ENCODE measurements around the gene ESRRA. TPM values are rescaled to one million over a fixed set of nuclear protein-coding genes. Genes with fewer than 3 reads are reported as not detected.

The ESRRA gene
- total RNA-seq, 5 donors from 2014 or later (not counting 1 experiment from before 2014, with no cell fraction given) = 20.2 to 43.1 (median 39.7) TPM

- Histone ChIP-seq H3K4me3 (ENCODE audit: control insufficient read depth in 1 of 2, extremely low read depth in 1 of 2, low read length in 1 of 2) (no peak overlapping the region), H3K4me1 (ENCODE audit: control insufficient read depth in 1 of 2, extremely low read depth in 1 of 2, insufficient read depth in 2 of 2, low read length in 2 of 2) (peaks cover 0 to 7% of the 10 kb centered on the region in 2 experiments), H3K27ac (ENCODE audit: low read length) (no peak overlapping the region), H3K36me3 (ENCODE audit: control insufficient read depth in 2 of 2, extremely low read depth in 1 of 2, insufficient read depth in 1 of 2, low read length in 1 of 2) (peaks cover 2 to 6% of the 10 kb centered on the region in 2 donors), H3K27me3 (replicated peaks in 1 of 2; ENCODE audit: control insufficient read depth in 2 of 2, extremely low read depth in 1 of 2, insufficient read depth in 2 of 2, low read length in 1 of 2) (no peaks in the 10 kb centered on the region), H3K9me3 (no peaks in the 10 kb centered on the region)
- POLR2A ChIA-PET = no interaction called here
- WGBS (ENCODE audit: insufficient coverage) = 96% methylated on average over 13 of the region's 18 CpGs
- ATAC-seq (replicated peaks in 1 of 4) (peak in 1 of 4 experiments; percentile 4), DNase-seq (no peak)
- H3K4me1 Mint-ChIP-seq = peaks cover 0 to 9% (median 0%) of the 10 kb centered on the region in 3 donors
- H3K27me3 Mint-ChIP-seq = no peaks in the 10 kb centered on the region
- H3K36me3 Mint-ChIP-seq = peaks cover 14% of the 10 kb centered on the region
- H3K4me3 Mint-ChIP-seq = no peak overlapping the region
- H3K9me3 Mint-ChIP-seq = no peaks in the 10 kb centered on the region
- H3K27ac Mint-ChIP-seq = no peak overlapping the region
- CTCF ChIA-PET = no interaction called here
Measured at GRCh38 chr11:64261556-64262080, 43.7 kb upstream of the ESRRA start.

- no peaks in the 10 kb centered on the region for H3K9me3 Mint-ChIP-seq
- H3K27me3 ChIP-seq (replicated peaks in 1 of 2; ENCODE audit: control insufficient read depth in 2 of 2, extremely low read depth in 1 of 2, insufficient read depth in 2 of 2, low read length in 1 of 2) = no peaks in the 10 kb centered on the region
- no peaks in the 10 kb centered on the region for H3K27me3 Mint-ChIP-seq
- peaks cover 0 to 9% (median 0%) of the 10 kb centered on the region in 3 donors for H3K4me1 Mint-ChIP-seq
- H3K4me3 Mint-ChIP-seq = no peak overlapping the region
- peaks cover 0 to 7% of the 10 kb centered on the region in 2 experiments for H3K4me1 ChIP-seq (ENCODE audit: control insufficient read depth in 1 of 2, extremely low read depth in 1 of 2, insufficient read depth in 2 of 2, low read length in 2 of 2)
- no peak overlapping the region for H3K27ac Mint-ChIP-seq
- ATAC-seq (replicated peaks in 1 of 4) (no peak), DNase-seq (no peak)
- H3K4me3 ChIP-seq (ENCODE audit: control insufficient read depth in 1 of 2, extremely low read depth in 1 of 2, low read length in 1 of 2) = no peak overlapping the region
- CTCF ChIA-PET = no interaction called here
- peaks cover 0 to 6% of the 10 kb centered on the region in 2 donors for H3K36me3 ChIP-seq (ENCODE audit: control insufficient read depth in 2 of 2, extremely low read depth in 1 of 2, insufficient read depth in 1 of 2, low read length in 1 of 2)
- peaks cover 14% of the 10 kb centered on the region for H3K36me3 Mint-ChIP-seq
- H3K9me3 ChIP-seq = no peaks in the 10 kb centered on the region
- WGBS (ENCODE audit: insufficient coverage) = 92% methylated on average over 41 of the region's 42 CpGs
- no peak overlapping the region for H3K27ac ChIP-seq (ENCODE audit: low read length)
- POLR2A ChIA-PET = no interaction called here
Measured at GRCh38 chr11:64262271-64263002, 42.9 kb upstream of the ESRRA start.

DNA sequence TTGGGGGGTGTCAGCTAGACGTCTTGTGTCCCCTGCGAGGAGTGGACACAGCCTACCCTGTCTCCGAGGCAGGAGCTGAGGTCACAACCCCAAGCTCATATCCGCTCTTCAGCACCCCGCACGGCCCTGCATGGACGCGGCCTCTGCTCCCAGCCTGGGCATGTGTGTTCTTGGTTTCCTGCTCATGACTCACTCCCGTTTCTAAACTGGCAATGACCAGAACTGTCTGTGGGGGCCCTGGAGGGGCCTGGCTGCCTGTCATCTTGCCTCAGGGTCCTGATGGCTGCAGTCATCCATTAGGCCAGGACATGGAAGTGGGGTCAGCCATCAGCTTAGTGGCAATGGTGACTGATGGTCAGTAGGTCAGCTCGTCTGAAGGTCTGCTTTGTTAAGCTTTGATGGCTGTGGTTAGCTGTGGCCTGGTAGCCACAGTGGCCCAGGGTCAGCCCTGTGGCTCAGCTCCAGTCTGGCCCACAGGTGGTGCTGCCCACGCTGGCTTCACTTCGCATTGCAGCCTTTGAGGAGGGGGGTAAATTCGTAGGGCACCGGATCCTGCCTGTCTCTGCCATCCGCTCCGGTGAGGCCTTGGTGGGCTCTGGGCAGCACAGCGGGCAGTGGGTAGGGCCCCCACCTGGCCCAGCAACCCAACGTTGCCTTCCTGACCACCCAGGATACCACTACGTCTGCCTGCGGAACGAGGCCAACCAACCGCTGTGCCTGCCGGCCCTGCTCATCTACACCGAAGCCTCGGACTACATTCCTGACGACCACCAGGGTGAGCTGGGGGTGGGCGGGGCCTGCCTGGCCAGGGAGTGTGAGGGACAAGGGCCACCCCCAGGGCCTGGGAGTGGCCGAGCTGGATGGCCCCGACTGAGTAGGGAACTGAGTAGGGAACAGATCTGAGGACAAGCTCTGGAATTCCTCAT, 42.0 kb upstream of the ESRRA start:
- Histone ChIP-seq H3K27me3 (replicated peaks in 1 of 2; ENCODE audit: control insufficient read depth in 2 of 2, extremely low read depth in 1 of 2, insufficient read depth in 2 of 2, low read length in 1 of 2) (no peaks in the 10 kb centered on the region), H3K9me3 (no peaks in the 10 kb centered on the region), H3K4me3 (ENCODE audit: control insufficient read depth in 1 of 2, extremely low read depth in 1 of 2, low read length in 1 of 2) (no peak overlapping the region), H3K36me3 (ENCODE audit: control insufficient read depth in 2 of 2, extremely low read depth in 1 of 2, insufficient read depth in 1 of 2, low read length in 1 of 2) (peaks cover 0 to 6% of the 10 kb centered on the region in 2 donors), H3K4me1 (ENCODE audit: control insufficient read depth in 1 of 2, extremely low read depth in 1 of 2, insufficient read depth in 2 of 2, low read length in 2 of 2) (peaks cover 0 to 15% of the 10 kb centered on the region in 2 experiments), H3K27ac (ENCODE audit: low read length) (no peak overlapping the region)
- POLR2A ChIA-PET = interaction anchor here in 1 of 2 donors (0.5 kb wide), 1 partner anchor 18 kb away, joined by 11 read pairs; no protein-coding TSS in a partner anchor
- H3K27me3 Mint-ChIP-seq = no peaks in the 10 kb centered on the region
- no peaks in the 10 kb centered on the region for H3K9me3 Mint-ChIP-seq
- H3K4me1 Mint-ChIP-seq = peaks cover 5 to 14% (median 7%) of the 10 kb centered on the region in 3 donors
- no peak overlapping the region for H3K4me3 Mint-ChIP-seq
- no peak overlapping the region for H3K27ac Mint-ChIP-seq
- DNase-seq (no peak), ATAC-seq (replicated peaks in 1 of 4) (no peak)
- WGBS (ENCODE audit: insufficient coverage) = 88% methylated on average over 24 of the region's 29 CpGs
- H3K36me3 Mint-ChIP-seq = peaks cover 11% of the 10 kb centered on the region
- CTCF ChIA-PET = no interaction called here

- no peaks in the 10 kb centered on the region for H3K9me3 ChIP-seq
- no peaks in the 10 kb centered on the region for H3K9me3 Mint-ChIP-seq
- no peak overlapping the region for H3K27ac Mint-ChIP-seq
- peaks cover 0 to 1% of the 10 kb centered on the region in 2 donors for H3K36me3 ChIP-seq (ENCODE audit: control insufficient read depth in 2 of 2, extremely low read depth in 1 of 2, insufficient read depth in 1 of 2, low read length in 1 of 2)
- WGBS (ENCODE audit: insufficient coverage) = 100% methylated on average over 6 of the region's 8 CpGs
- no peak overlapping the region for H3K4me3 Mint-ChIP-seq
- POLR2A ChIA-PET = interaction anchor here in 1 of 2 donors (0.5 kb wide), 1 partner anchor 19 kb away, joined by 11 read pairs; no protein-coding TSS in a partner anchor
- no peak for DNase-seq
- CTCF ChIA-PET = no interaction called here
- no peak overlapping the region for H3K4me3 ChIP-seq (ENCODE audit: control insufficient read depth in 1 of 2, extremely low read depth in 1 of 2, low read length in 1 of 2)
- no peak overlapping the region for H3K27ac ChIP-seq (ENCODE audit: low read length)
- no peak for ATAC-seq (replicated peaks in 1 of 4)
- peaks cover 4 to 22% of the 10 kb centered on the region in 2 experiments for H3K4me1 ChIP-seq (ENCODE audit: control insufficient read depth in 1 of 2, extremely low read depth in 1 of 2, insufficient read depth in 2 of 2, low read length in 2 of 2)
- H3K27me3 ChIP-seq (replicated peaks in 1 of 2; ENCODE audit: control insufficient read depth in 2 of 2, extremely low read depth in 1 of 2, insufficient read depth in 2 of 2, low read length in 1 of 2) = no peaks in the 10 kb centered on the region
- H3K36me3 Mint-ChIP-seq = peaks cover 11% of the 10 kb centered on the region
- no peaks in the 10 kb centered on the region for H3K27me3 Mint-ChIP-seq
- H3K4me1 Mint-ChIP-seq = peaks cover 12 to 20% (median 14%) of the 10 kb centered on the region in 3 donors
Measured at GRCh38 chr11:64263947-64264317, 41.4 kb upstream of the ESRRA start.

DNA sequence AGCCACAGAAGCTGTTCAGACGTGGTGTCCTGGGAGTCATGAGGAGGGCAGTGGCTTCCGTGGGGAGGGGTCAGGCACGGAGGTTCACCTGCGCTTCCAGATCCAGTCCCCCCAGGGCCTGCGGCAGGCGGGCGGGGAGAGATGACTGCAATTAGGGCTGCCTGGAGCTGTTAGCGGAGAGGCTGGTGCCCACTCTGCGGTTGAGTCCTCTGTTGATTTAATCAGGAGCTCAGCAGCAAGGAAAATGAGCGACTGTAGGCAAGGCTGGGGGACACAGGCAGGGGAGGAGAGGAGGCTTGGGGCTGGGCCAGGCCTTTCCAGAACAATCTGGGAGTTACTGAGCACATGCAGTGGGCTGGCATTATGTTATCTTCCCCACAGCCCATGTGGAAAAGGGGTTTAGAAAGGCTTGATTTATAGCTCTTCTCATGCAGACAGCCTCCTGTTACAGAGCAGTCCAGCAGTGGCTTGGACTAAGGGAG, 40.9 kb upstream of the ESRRA start:
- no peak for ATAC-seq (replicated peaks in 1 of 4)
- Histone ChIP-seq H3K4me3 (ENCODE audit: control insufficient read depth in 1 of 2, extremely low read depth in 1 of 2, low read length in 1 of 2) (no peak overlapping the region), H3K27me3 (replicated peaks in 1 of 2; ENCODE audit: control insufficient read depth in 2 of 2, extremely low read depth in 1 of 2, insufficient read depth in 2 of 2, low read length in 1 of 2) (no peaks in the 10 kb centered on the region), H3K27ac (ENCODE audit: low read length) (no peak overlapping the region), H3K4me1 (ENCODE audit: control insufficient read depth in 1 of 2, extremely low read depth in 1 of 2, insufficient read depth in 2 of 2, low read length in 2 of 2) (peaks cover 5 to 21% of the 10 kb centered on the region in 2 experiments), H3K9me3 (no peaks in the 10 kb centered on the region), H3K36me3 (ENCODE audit: control insufficient read depth in 2 of 2, extremely low read depth in 1 of 2, insufficient read depth in 1 of 2, low read length in 1 of 2) (no peaks in the 10 kb centered on the region)
- no peak for DNase-seq
- 89% methylated on average over 6 of the region's 10 CpGs for WGBS (ENCODE audit: insufficient coverage)
- H3K27ac Mint-ChIP-seq = no peak overlapping the region
- H3K4me3 Mint-ChIP-seq = no peak overlapping the region
- no peaks in the 10 kb centered on the region for H3K27me3 Mint-ChIP-seq
- peaks cover 16 to 20% (median 16%) of the 10 kb centered on the region in 3 donors for H3K4me1 Mint-ChIP-seq
- peaks cover 9% of the 10 kb centered on the region for H3K36me3 Mint-ChIP-seq
- no peaks in the 10 kb centered on the region for H3K9me3 Mint-ChIP-seq
- ChIA-PET POLR2A (no interaction called here), CTCF (no interaction called here)

Data from T-cell (primary cell).